Thyroid gland (tissue), 4 donors: ENCODE data around the gene HEMK1. TPM values are rescaled to one million over a fixed set of nuclear protein-coding genes. Genes with fewer than 3 reads are reported as not detected.

ENCODE experiments used
- DNase-seq, 2 donors: peaks; one replicate each; pipeline ENCODE4 v3.0.0-alpha.2; 2019
- H3K27ac ChIP-seq, 3 donors: fragments of 200-600 bp; sonication (generic); 1 replicate in 2 of 3; 2 replicates in 1 of 3; pipeline ENCODE4 v1.5.1; 2016 to 2019; ENCODE audit warnings: mild to moderate bottlenecking in 1 of 3, moderate library complexity in 1 of 3
- H3K27me3 ChIP-seq: fragments of 200-600 bp; sonication (generic); one replicate; pipeline ENCODE4 v1.5.1; 2019
- H3K36me3 ChIP-seq, 2 donors: fragments of 200-600 bp; sonication (generic); one replicate each; pipeline ENCODE4 v1.5.1; 2016 to 2019
- H3K4me1 ChIP-seq, 2 donors: fragments of 200-600 bp; sonication (generic); one replicate each; pipeline ENCODE4 v1.5.1; 2017 to 2019
- H3K4me3 ChIP-seq, 3 donors: fragments of 200-600 bp; sonication (generic); replicated peaks in 1 of 3; 1 replicate in 2 of 3; 2 replicates in 1 of 3; pipeline ENCODE4 v1.5.1; 2016; ENCODE audit warnings: mild to moderate bottlenecking in 1 of 3
- H3K9me3 ChIP-seq: fragments of 200-600 bp; sonication (generic); one replicate; pipeline ENCODE4 v1.5.1; 2017
- CTCF ChIP-seq, 6 experiments: fragments of 200-600 bp in 3 of 6; fragments of 450-650 bp in 3 of 6; sonication (generic) in 3 of 6; IDR thresholded peaks; one replicate each; pipeline ENCODE4 v1.5.1; 2016 to 2019; ENCODE audit warnings: antibody characterized with exemption in 6 of 6, mild to moderate bottlenecking in 2 of 6, inconsistent platforms in 1 of 6, moderate library complexity in 1 of 6
- POLR2A ChIP-seq, 2 donors: fragments of 450-650 bp; IDR thresholded peaks; one replicate each; pipeline ENCODE4 v1.6.1; 2017; ENCODE audit warnings: antibody characterized with exemption in 2 of 2, mild to moderate bottlenecking in 2 of 2, moderate library complexity in 1 of 2
- WGBS, 2 donors: methylation state at CpG; one replicate each; pipeline ENCODE4 v1.1.5; 2017; 5-methylcytosine and 5-hydroxymethylcytosine counted together
- intact Hi-C: fragments of 100-400 bp; cut with DNase I; formaldehyde crosslinking; loops from one replicate; pipeline ENCODE4 v1.15.1; 2023
- total RNA-seq, 4 donors: library from RNA; depleted of rRNA; stranded (reverse); fragments of >200 nt; gene quantifications; one replicate each; pipeline ENCODE4 v1.2.3, GENCODE V29; 2016

Gene HEMK1
- total RNA-seq, 4 donors from 2014 or later, result 13.9 to 20.8 (median 17.6) TPM

- no peak for TF ChIP-seq CTCF (IDR thresholded peaks at IDR 0.05)
- no peak for TF ChIP-seq POLR2A (IDR thresholded peaks at IDR 0.05)
- WGBS, 2 donors, result 79 to 87% methylated on average over 5 to 6 of the region's 6 CpGs
- H3K36me3 ChIP-seq, result no peaks in the 10 kb centered on the region
- H3K27ac ChIP-seq, result peak overlapping the region; percentile 91 to 100 (median 100)
- peaks cover 48 to 66% of the 10 kb centered on the region in 2 donors for H3K4me1 ChIP-seq
- no peak overlapping the region for H3K4me3 ChIP-seq
- H3K27me3 ChIP-seq, result no peaks in the 10 kb centered on the region
- intact Hi-C loops, result no loop called here
- DNase-seq, result no peak
- no peaks in the 10 kb centered on the region for H3K9me3 ChIP-seq
These were observed 29.9 kb downstream of the HEMK1 start for GRCh38 chr3:50599115-50599715.

GRCh38 chr3:50599716-50600118 lies 30.4 kb downstream of the HEMK1 start:
- H3K27me3 ChIP-seq, result no peaks in the 10 kb centered on the region
- intact Hi-C loops, result no loop called here
- no peak overlapping the region for H3K4me3 ChIP-seq
- H3K27ac ChIP-seq, result peak overlapping the region; percentile 91 to 100 (median 100)
- DNase-seq, result peak; percentile 29 to 37
- no peaks in the 10 kb centered on the region for H3K36me3 ChIP-seq
- no peaks in the 10 kb centered on the region for H3K9me3 ChIP-seq
- TF ChIP-seq CTCF (IDR thresholded peaks at IDR 0.05), result no peak
- TF ChIP-seq POLR2A (IDR thresholded peaks at IDR 0.05), result no peak
- peaks cover 54 to 68% of the 10 kb centered on the region in 2 donors for H3K4me1 ChIP-seq
- 65 to 86% methylated on average over 1 of the region's 1 CpG for WGBS, 2 donors

GRCh38 chr3:50600141-50600753 lies 30.9 kb downstream of the HEMK1 start:
- H3K4me3 ChIP-seq, result no peak overlapping the region
- H3K9me3 ChIP-seq, result no peaks in the 10 kb centered on the region
- DNase-seq, result no peak
- intact Hi-C loops, result no loop called here
- H3K27ac ChIP-seq, result peak overlapping the region; percentile 91 to 100 (median 100)
- no peaks in the 10 kb centered on the region for H3K27me3 ChIP-seq
- H3K36me3 ChIP-seq, result no peaks in the 10 kb centered on the region
- TF ChIP-seq POLR2A (IDR thresholded peaks at IDR 0.05) (no peak), CTCF (IDR thresholded peaks at IDR 0.05) (no peak)
- peaks cover 59 to 73% of the 10 kb centered on the region in 2 donors for H3K4me1 ChIP-seq
- 64 to 73% methylated on average over 6 to 9 of the region's 9 CpGs for WGBS, 2 donors

- DNase-seq, result peak; percentile 98 to 99
- TF ChIP-seq POLR2A (IDR thresholded peaks at IDR 0.05) (peak in 1 of 2 donors; percentile 68), CTCF (IDR thresholded peaks at IDR 0.05) (no peak)
- peaks cover 66 to 81% of the 10 kb centered on the region in 2 donors for H3K4me1 ChIP-seq
- H3K4me3 ChIP-seq, result no peak overlapping the region
- intact Hi-C loops, result no loop called here
- H3K9me3 ChIP-seq, result no peaks in the 10 kb centered on the region
- no peaks in the 10 kb centered on the region for H3K27me3 ChIP-seq
- H3K27ac ChIP-seq, result peak overlapping the region; percentile 91 to 100 (median 100)
- WGBS, 2 donors, result 1 to 2% methylated on average over 7 to 12 of the region's 14 CpGs
- no peaks in the 10 kb centered on the region for H3K36me3 ChIP-seq
These were observed 31.7 kb downstream of the HEMK1 start for GRCh38 chr3:50600841-50601591.
